ENCODE data around the gene TLR10.

- no peak for TF ChIP-seq REST (IDR thresholded peaks at IDR 0.05; ENCODE audit: low read depth, low read length)
- TF ChIP-seq, protein P1, sequence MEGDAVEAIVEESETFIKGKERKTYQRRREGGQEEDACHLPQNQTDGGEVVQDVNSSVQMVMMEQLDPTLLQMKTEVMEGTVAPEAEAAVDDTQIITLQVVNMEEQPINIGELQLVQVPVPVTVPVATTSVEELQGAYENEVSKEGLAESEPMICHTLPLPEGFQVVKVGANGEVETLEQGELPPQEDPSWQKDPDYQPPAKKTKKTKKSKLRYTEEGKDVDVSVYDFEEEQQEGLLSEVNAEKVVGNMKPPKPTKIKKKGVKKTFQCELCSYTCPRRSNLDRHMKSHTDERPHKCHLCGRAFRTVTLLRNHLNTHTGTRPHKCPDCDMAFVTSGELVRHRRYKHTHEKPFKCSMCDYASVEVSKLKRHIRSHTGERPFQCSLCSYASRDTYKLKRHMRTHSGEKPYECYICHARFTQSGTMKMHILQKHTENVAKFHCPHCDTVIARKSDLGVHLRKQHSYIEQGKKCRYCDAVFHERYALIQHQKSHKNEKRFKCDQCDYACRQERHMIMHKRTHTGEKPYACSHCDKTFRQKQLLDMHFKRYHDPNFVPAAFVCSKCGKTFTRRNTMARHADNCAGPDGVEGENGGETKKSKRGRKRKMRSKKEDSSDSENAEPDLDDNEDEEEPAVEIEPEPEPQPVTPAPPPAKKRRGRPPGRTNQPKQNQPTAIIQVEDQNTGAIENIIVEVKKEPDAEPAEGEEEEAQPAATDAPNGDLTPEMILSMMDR (IDR thresholded peaks at IDR 0.05), result no peak
- no peak for TF ChIP-seq NFIC (IDR thresholded peaks at IDR 0.05; ENCODE audit: borderline replicate concordance)
- TF ChIP-seq EP300 (IDR thresholded peaks at IDR 0.05; ENCODE audit: borderline replicate concordance in 1 of 2, low read depth in 1 of 2, low read length in 1 of 2), result no peak
- no peak for TF ChIP-seq FOXJ3 (CRISPR knock-in tag; IDR thresholded peaks at IDR 0.05)
Observed at GRCh38 chr4:38800961-38801450, 18.2 kb upstream of the TLR10 start.

Data from SK-N-SH (cell line).